NCI-H1436 (cell line): ENCODE data around the gene PACS1.

ENCODE experiments used
- DNase-seq: peaks from one replicate; lab custom pipeline; 2025; lab: John Stamatoyannopoulos, UW

The PACS1 gene

DNA sequence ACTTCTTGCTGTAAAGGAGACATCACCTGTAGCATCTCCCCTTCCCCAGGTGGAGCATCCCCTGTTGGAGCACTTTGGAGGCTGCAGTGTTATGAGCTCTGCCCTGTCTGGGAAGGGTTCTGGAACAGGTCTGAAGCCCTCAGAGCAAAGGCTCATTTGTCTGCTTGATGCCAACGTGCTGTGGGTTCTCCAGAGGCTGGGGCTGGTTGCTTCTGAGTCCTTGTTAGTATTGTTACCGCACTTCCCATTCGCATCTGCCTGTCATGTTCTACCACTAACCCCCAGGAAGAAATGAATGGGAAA is 73.1 kb downstream of the PACS1 start:
- DNase-seq, result no peak

DNA sequence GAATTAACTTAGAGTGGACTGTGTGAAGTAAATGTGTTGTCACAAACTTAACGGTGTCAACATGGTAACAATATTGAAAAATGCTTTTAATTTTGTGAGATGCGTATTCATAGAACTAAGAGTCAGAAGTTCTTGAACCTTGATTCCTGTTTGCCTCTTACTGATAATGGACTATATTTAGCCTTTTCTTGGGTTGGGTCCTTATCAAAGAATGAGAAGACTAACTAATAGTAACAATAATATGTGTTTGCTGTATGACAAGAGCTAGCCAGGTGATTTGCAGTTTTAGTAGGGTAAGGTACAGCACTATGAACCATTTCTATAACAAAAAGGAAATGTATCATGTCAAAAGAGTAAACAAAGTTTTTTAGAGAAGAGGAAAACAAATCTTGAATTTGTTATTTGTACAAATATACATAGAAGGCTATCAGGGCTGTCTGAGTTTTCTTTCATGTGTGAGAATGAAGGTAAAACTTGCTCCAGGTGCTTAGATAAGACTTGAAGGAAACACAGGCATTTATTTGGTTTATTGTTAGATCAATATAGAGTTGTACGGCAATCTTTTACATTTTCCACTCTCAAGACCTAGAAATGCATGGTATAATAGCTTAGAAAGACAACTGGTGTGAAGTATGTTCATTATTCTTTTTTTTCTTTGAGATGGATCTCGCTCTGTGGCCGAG is 74.1 kb downstream of the PACS1 start:
- no peak for DNase-seq

DNA sequence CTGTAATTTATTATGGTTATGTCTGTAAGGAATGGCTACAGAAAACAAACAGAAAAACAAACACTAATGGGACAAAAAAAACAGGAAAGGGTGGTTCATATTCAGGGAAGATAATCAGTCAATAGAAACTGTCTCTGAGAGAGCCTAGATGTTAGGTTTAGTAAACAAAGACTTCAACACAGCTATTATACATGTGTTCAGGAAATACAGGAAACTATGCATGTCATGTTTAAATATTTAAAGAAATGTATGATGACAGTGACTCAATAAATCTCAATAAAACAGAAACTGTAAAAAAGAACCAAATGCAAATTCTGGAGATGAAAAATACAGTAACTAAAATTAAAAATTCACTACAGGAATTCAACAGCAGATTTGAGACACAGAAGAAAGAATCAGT is 76.0 kb downstream of the PACS1 start:
- DNase-seq, result no peak

- DNase-seq, result no peak
These were observed 76.9 kb downstream of the PACS1 start for GRCh38 chr11:66146940-66147339.

GRCh38 chr11:66150140-66150539 is 80.1 kb downstream of the PACS1 start:
- no peak for DNase-seq

GRCh38 chr11:66150725-66151124 is 80.7 kb downstream of the PACS1 start:
- no peak for DNase-seq

DNA sequence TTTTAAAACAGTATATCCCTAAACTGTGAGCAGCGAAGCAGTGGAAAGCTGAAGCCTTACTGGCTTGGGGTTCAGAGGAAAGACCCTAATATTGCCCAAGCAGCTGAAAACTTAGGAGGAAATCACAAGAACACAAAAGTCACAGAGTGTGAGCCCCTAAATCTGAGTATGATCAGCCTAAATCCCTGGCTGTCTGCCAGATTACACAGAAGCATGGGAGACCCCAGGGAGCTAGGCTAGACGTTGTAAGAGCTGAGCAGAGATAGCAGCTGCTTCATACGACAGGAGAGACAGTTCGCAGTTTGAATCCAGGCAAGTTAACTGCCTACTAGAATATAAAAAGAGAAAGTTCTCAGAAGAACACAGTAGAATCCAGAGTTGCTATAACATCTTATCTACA is 81.2 kb downstream of the PACS1 start:
- DNase-seq, result peak; percentile 36

DNA sequence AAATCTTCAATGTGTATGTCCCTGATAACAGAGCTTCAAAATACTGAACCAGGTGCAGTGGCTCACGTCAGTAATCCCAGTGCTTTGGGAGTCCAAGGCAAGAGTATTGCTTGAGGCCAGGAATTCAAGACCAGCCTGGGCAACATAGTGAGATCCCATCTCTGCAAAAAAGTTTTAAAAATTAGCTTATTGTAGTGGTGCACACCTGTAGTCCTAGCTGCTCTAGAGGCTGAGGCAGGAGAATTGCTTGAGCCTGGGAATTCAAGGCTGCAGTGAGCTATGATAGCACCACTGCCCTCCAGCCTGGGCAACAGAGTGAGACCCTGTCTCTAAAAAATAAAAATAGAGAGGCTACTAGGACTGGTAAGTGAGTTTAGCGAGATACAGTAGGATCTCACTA is 84.0 kb downstream of the PACS1 start:
- DNase-seq, result no peak

DNA sequence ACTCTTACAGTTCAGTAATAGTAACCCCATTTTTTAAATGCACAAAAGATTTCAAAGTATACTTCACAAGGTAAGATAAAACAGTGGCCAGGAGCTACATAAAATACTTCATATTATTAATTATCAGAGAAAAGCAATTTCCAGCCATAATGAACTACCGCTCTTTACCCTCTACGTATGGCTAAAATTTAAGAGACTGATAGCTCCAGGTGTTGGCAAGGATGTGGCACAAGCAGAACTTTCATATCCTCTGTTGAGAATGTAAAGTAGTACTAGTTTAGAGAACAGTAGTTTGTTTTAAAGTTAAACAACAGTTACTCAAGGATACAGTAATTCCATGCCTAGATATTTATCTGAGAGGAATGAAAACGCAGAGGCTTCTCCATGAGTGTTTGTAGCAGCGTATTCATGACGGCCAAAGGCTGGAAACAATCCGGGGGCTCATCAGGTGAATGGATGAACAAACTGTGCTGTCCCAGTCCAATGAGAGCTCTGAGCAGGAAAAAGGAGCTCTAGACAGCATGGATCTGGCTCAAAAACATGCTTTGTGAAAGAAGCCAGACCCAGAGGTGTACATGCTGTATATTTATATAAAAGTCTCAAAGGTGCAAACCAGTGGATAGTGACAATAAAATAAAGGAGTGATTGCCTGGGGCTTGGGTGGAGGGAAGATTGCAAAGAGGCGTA is 85.5 kb downstream of the PACS1 start:
- no peak for DNase-seq

- DNase-seq, result no peak
These were observed 87.3 kb downstream of the PACS1 start for GRCh38 chr11:66157182-66157864.

DNA sequence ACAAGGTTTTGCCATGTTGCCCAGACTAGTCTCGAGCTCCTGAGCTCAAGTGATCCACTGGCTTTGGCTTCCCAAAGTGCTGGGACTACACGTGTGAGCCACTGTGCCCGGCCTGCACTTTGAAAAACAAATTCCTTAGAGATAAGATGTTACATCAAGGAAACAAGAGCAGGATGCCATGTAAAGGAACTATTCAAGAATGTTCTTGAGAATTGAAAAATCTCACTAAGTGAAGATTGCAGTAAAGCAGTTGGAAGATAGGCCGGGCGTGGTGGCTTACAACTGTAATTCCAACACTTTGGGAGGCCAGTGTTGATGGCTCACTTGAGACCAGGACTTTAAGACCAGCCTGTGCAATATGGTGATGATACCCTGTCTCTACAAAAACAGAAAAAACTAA is 88.1 kb downstream of the PACS1 start:
- DNase-seq, result no peak

DNA sequence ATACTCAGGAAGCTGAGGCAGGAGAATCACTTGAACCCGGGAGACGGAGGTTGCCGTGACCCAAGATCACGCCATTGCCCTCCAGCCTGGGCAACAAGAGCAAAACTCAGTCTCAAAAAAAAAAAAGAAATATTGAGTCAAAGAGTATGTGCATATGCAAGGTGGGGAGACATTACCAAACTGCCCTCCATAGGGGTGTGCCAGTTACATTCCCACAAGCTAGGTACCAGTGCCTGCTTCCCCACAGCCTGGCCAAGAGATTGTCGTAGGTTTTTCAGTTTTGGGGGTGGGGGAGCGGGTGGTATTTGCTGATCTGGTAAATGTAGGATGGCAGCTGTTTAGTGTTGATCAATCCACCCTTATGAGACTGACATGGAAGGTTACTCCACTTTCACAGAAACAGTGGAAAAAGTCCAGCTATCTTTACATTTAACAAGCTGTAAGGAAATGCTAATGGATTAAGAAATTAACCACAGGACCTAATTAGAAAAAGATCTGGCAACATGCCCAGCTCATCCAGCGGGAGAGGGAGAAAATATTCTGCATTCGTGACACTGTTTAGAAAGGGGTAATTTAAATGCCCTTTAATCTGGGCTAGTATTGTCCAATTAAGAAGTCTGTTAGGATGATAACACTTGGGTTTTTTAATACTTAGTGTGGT is 89.4 kb downstream of the PACS1 start:
- no peak for DNase-seq

- no peak for DNase-seq
These were observed 90.6 kb downstream of the PACS1 start for GRCh38 chr11:66160709-66161108.

DNA sequence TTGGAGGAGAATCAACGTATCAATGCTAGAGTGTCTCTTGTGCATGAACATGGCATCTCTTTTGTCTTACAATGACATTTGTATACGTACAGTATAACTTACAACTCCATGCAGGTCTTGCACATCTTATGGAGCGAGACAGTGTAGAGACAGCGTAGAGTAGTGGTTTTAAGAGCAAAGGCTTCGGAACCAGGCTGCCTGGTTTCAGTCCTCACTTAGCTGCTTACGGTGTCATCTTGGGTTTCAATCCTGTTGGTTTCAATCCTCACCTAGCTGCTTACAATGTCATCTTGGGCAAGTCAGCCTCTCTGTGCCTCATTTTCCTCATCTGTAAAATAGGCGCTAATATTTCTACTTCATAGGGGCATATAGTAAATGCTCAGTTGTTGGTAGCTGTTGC is 98.2 kb downstream of the PACS1 start:
- DNase-seq, result no peak

DNA sequence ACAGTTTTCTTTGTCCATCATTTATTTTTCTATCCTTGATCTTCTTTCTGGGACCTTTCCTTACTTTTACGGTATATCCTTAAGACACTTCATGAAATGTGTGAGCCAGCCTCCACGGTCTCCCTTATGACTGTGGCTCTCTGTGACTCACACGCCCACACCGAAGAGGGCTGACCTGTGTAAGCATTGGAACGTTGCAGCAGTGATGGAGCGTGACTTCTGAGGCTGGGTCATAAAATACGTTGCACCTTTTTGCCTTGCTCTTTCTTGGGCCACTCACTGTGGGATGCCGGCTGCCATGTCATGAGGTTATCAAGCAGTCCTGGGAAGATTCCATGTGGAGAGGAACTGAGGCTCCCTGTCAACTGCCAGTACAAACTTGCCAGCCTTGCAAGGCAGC is 102.1 kb downstream of the PACS1 start:
- DNase-seq, result no peak

DNA sequence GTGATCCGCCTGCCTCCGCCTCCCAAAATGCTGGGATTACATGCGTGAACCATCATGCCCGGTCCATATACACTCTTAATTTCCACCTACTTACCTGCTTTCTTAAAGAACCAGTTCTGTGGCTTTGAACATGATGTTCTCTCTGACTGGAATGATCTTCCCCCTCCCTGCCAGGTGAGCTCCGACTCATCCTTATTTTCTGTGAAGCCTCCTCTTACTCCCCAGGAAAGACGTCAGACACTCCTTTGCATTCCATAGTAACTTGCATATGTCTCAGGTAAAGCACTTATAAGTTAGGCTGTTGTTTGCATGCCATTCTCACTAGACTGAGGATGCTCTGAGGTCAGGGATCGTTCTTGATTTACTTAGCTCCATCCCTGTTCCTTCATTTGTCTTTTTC is 106.6 kb downstream of the PACS1 start:
- DNase-seq, result no peak

GRCh38 chr11:66178183-66178582 is 108.1 kb downstream of the PACS1 start:
- DNase-seq, result no peak

- DNase-seq, result no peak
These were observed 108.8 kb downstream of the PACS1 start for GRCh38 chr11:66178871-66179270.

GRCh38 chr11:66181632-66182315 is 111.7 kb downstream of the PACS1 start:
- no peak for DNase-seq

DNA sequence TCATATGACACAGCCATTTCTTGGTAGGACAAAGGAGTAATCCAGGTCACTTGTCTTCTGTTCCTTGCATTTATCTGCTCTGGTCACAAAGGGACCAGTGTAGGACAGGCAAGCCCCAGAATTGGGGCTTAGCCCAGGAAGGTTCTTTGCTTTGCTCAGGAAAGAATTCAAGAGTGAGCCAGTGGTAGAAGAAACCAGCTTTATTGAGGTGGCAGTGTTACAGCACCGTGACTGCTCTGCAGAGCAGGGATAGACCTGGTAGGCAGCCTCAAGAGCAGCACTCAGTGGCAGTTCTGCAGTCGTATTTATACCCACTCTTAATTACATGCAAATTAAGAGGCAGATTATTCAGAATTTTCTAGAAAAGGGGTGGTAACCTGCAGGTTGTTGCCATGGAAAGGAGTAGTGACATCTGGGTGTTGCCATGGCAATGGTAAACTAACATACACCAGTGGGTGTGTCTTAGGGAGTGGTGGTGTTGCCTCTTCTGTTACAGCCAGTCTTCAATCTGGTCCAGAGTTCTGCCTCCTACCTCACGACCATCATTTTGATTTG is 113.5 kb downstream of the PACS1 start:
- no peak for DNase-seq

- no peak for DNase-seq
These were observed 114.7 kb downstream of the PACS1 start for GRCh38 chr11:66184728-66185127.

GRCh38 chr11:66186470-66186869 is 116.4 kb downstream of the PACS1 start:
- no peak for DNase-seq
